Measurements from ENCODE around the gene SEC16B.

The SEC16B gene

GRCh38 chr1:177954076-177954475, 15.8 kb downstream of the SEC16B start:
- TF ChIP-seq CTCF (IDR thresholded peaks at IDR 0.05; ENCODE audit: control insufficient read depth, extremely low read depth, insufficient read depth) = no peak
- no peak for DNase-seq (ENCODE audit: low read depth)
- H3K4me3 ChIP-seq (ENCODE audit: low read depth, low read length) = no peak overlapping the region

GRCh38 chr1:177953549-177953948, 16.3 kb downstream of the SEC16B start:
- no peak for DNase-seq (ENCODE audit: low read depth)
- TF ChIP-seq CTCF (IDR thresholded peaks at IDR 0.05; ENCODE audit: control insufficient read depth, extremely low read depth, insufficient read depth) = no peak
- no peak overlapping the region for H3K4me3 ChIP-seq (ENCODE audit: low read depth, low read length)

DNA sequence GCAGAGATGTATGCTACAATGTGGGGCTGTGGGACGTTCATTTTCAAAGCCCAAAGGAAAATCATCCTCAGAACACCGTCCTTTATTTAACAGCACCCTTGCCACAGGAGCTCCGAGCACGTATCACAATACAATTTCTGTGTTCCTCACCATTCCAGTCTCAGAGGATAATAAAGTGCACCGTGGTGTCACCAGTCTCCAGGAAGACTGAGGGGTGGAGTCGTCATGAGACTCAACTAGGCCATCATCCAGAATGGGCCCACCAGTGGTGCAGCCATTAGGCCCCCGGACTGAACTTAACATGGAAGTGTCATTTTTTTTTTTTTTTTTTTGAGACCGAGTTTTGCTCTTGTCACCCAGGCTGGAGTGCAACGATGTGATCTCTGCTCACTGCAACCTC, 17.2 kb downstream of the SEC16B start:
- no peak overlapping the region for H3K4me3 ChIP-seq (ENCODE audit: low read depth, low read length)
- no peak for TF ChIP-seq CTCF (IDR thresholded peaks at IDR 0.05; ENCODE audit: control insufficient read depth, extremely low read depth, insufficient read depth)
- no peak for DNase-seq (ENCODE audit: low read depth)

GRCh38 chr1:177952249-177952648, 17.6 kb downstream of the SEC16B start:
- DNase-seq (ENCODE audit: low read depth) = no peak
- no peak for TF ChIP-seq CTCF (IDR thresholded peaks at IDR 0.05; ENCODE audit: control insufficient read depth, extremely low read depth, insufficient read depth)
- no peak overlapping the region for H3K4me3 ChIP-seq (ENCODE audit: low read depth, low read length)

DNA sequence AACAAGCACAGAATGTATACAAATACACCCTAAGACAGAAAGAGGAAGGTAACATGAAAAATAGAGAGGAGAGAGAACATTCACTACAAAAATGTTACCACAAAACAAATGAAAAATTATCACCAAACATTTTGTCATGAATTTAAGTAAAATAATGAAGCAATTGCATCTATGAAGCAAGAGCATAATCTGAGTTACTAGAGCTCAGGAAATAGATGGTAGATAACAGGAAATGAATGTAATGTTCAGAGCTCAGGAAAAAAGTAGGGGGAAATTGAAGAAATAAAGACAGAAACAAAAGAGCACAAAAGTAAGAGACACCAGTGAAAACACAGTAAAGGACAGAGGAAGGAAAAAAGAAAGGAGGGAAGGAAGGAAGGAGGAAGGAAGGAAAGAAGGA, 19.4 kb downstream of the SEC16B start:
- H3K4me3 ChIP-seq (ENCODE audit: low read depth, low read length) = no peak overlapping the region
- TF ChIP-seq CTCF (IDR thresholded peaks at IDR 0.05; ENCODE audit: control insufficient read depth, extremely low read depth, insufficient read depth) = no peak
- no peak for DNase-seq (ENCODE audit: low read depth)

DNA sequence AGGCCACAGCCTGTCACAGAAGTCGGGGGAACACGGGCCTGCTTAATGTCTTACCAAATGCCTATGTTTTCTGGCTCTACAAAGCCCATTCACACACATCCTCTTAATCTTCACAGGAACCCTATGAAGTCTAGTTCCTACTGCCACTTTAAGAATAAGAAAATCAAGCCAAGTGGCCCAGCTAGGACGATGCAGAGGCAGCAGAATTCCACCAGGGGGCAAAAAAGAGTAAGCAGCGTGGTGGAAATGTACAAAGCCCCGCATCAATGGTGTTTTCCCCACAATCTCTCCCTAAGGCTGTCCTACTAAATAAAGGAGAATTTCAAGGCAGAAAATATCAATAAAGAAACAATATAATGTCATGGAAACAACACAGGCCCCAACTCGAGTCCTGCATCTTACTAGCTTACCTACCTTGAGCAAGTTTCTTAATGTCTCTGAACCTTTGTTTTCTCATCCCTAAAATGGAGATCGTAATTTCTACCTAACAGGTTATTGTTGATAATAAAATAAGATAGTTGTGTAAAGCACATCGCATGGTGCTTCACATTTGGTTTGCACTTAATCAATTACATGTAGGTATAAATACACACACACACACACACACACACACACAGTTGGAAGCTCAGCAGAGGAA, 21.4 kb downstream of the SEC16B start:
- H3K4me3 ChIP-seq (ENCODE audit: low read depth, low read length) = no peak overlapping the region
- TF ChIP-seq CTCF (IDR thresholded peaks at IDR 0.05; ENCODE audit: control insufficient read depth, extremely low read depth, insufficient read depth) = peak; percentile 87
- peak; percentile 46 for DNase-seq (ENCODE audit: low read depth)

DNA sequence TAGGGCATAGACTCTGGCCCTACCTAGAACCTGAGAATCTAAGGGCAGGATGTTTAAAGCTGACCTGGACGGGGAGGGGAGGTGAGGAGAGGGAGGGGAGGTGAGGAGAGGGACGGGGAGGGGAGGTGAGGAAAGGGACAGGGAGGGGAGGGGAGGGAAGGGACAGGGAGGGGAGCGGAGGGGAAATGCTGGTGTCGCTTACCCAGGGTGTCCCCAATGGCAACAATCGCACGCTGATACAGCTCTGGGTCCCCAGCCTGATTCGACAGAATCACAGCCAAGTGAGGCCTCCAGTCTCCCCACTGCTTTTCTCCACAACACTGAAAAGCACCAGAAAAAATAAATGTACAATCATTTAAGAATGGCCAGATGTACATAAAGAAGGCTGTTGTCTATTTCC, 22.2 kb downstream of the SEC16B start:
- no peak for DNase-seq (ENCODE audit: low read depth)
- no peak overlapping the region for H3K4me3 ChIP-seq (ENCODE audit: low read depth, low read length)
- no peak for TF ChIP-seq CTCF (IDR thresholded peaks at IDR 0.05; ENCODE audit: control insufficient read depth, extremely low read depth, insufficient read depth)
